ENCODE measurements around the gene KIAA1755.

The KIAA1755 gene

DNA sequence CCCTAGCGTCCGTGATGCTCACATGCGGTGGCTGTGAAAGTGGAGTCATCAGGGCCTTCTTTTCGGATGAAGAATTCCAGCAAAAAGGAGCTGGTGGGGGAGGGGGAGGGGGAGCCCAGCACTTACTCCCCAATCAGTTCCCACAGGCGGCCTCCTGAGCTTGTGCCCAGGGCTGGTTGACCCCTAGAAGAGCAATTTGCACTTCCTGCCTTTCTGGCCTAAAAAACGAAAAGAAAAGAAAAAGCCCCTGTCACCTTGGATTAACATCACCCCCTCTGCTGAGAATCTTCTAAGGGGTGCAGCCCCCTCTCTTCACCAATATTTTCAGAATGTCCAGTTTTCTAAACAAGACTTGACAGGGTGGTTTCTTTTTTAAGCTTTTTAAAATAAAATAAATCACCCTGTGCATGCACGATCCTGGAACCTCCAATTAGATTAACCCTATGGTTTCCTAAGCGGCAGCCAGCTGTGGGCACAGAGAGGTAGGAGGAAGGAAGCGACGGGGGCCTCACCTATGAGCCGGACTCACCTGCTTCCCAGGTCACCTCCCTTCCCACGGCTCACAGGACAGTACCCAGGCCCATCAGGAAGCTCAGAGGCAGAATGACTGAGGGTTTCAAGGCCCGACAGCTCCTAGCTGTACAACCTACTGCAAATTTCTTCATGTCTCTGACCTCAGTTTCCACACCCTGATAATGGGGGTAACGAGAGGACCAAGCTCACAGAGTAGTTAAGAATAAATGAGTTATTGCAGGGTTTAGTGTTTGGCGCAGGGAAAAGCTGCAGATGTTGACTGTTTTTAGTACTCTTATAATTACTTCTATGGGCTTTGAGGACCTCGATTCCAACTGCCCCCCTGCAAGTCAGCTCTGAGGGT lies 85.0 kb downstream of the KIAA1755 start:
- ChIA-PET POLR2A (ENCODE audit: low non-redundant PET) (no interaction called here), CTCF (interaction anchor here (0.6 to 3.4 kb wide), 7 partner anchors 15 to 181 kb away, joined by 3 to 41 read pairs (median 5); no protein-coding TSS in a partner anchor)
- TF ChIP-seq, protein P1, sequence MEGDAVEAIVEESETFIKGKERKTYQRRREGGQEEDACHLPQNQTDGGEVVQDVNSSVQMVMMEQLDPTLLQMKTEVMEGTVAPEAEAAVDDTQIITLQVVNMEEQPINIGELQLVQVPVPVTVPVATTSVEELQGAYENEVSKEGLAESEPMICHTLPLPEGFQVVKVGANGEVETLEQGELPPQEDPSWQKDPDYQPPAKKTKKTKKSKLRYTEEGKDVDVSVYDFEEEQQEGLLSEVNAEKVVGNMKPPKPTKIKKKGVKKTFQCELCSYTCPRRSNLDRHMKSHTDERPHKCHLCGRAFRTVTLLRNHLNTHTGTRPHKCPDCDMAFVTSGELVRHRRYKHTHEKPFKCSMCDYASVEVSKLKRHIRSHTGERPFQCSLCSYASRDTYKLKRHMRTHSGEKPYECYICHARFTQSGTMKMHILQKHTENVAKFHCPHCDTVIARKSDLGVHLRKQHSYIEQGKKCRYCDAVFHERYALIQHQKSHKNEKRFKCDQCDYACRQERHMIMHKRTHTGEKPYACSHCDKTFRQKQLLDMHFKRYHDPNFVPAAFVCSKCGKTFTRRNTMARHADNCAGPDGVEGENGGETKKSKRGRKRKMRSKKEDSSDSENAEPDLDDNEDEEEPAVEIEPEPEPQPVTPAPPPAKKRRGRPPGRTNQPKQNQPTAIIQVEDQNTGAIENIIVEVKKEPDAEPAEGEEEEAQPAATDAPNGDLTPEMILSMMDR (conservative IDR thresholded peaks at IDR 0.05; ENCODE audit: low read depth): no peak
- no peak for DNase-seq (ENCODE audit: low spot score)
- H3K27ac ChIP-seq: no peak overlapping the region

DNA sequence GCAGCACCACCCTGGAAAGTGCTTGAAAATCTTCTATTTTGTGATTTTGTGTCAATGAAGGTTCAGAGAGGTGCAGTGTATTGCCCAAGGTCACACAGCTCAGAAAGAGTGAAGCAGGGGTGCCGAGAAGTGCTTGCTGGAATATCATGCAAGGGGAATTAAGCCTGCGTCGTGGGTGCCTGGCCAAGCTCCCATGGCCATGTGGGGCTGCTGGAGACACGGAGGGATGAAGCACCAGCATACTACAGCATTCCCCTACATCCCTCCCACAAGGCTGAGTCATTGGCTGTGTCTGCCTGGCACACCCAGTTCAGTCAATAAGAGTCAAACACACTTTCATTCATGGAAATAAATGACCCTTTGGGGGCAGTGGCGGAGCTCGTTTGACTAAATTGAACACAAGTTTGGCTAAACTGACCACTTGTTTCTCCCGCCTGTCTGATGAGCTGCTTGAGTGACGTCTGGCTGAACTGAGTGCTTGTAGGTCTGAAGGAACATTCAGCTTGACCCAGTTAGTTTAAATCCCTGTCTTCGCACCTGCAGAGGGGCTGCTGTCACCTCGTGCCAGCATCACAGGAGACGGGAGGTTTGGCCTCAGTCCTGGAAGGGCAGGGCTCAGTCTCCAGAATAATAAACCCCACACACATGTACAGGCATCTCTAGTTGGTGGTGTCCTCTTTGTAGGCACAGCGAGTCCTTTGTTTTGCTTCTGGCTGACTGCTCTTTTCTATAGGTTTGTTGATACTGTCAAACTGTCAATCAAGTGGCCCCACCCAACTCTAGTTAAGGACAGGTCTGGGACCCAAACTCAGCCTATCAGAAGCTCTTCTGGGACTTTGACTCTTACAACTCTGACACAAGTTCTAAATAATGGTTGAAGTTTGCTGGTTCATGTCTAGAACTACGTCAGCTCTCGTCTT lies 87.0 kb downstream of the KIAA1755 start:
- peak overlapping the region; percentile 64 for H3K27ac ChIP-seq
- TF ChIP-seq, protein P1 (conservative IDR thresholded peaks at IDR 0.05; ENCODE audit: low read depth): no peak; the same call in 1 of the 2 replicates
- CTCF ChIA-PET: interaction anchor here (0.6 to 3.4 kb wide), 7 partner anchors 23 to 127 kb away, joined by 3 to 41 read pairs (median 4); no protein-coding TSS in a partner anchor
- POLR2A ChIA-PET (ENCODE audit: low non-redundant PET): no interaction called here
- DNase-seq (ENCODE audit: low spot score): peak; percentile 98

DNA sequence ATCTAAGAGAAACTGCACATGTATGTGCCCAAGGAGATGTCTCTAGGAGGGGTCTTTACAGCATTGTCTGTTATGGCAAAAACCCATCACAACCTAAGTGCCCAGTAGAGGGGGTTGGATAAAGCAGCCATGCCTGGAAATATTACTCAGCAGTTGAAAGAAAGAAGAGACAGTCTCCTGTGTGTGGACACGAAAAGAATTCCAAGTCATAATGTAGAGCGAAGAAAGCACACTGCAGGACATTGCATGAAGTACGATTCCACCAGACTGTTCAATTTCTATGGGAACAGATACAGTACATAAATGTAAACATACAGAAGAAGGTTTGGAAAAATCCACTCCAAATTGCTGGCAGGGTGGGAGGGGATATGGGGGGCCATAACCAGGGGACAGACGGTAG lies 88.1 kb downstream of the KIAA1755 start:
- no peak overlapping the region for H3K27ac ChIP-seq
- no peak for DNase-seq (ENCODE audit: low spot score)
- POLR2A ChIA-PET (ENCODE audit: low non-redundant PET): no interaction called here
- CTCF ChIA-PET: interaction anchor here (1.5 to 3.4 kb wide), 2 partner anchors 49 to 115 kb away, joined by 4 to 41 read pairs; no protein-coding TSS in a partner anchor
- TF ChIP-seq, protein P1 (conservative IDR thresholded peaks at IDR 0.05; ENCODE audit: low read depth): no peak

DNA sequence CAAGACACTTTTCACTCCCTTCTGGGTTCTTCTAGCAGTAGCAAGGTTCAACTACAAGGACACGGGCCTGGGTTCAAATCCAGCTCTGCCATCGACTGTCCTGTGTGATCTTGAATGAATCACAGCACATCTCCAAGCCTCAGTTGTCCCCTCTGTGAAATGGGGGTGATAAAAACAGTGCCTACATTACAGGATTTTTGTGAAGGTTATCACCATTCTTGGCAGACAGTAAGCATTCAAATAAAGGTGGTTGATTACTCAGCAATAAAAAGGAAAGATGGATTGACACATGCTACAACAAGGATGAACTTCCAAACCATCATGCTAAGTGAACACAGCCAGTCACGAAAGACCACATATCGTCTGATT lies 88.9 kb downstream of the KIAA1755 start:
- no peak for DNase-seq (ENCODE audit: low spot score)
- CTCF ChIA-PET: interaction anchor here (1.5 to 3.4 kb wide), 2 partner anchors 49 to 114 kb away, joined by 4 to 41 read pairs; no protein-coding TSS in a partner anchor
- TF ChIP-seq, protein P1 (conservative IDR thresholded peaks at IDR 0.05; ENCODE audit: low read depth): no peak
- POLR2A ChIA-PET (ENCODE audit: low non-redundant PET): no interaction called here
- no peak overlapping the region for H3K27ac ChIP-seq

DNA sequence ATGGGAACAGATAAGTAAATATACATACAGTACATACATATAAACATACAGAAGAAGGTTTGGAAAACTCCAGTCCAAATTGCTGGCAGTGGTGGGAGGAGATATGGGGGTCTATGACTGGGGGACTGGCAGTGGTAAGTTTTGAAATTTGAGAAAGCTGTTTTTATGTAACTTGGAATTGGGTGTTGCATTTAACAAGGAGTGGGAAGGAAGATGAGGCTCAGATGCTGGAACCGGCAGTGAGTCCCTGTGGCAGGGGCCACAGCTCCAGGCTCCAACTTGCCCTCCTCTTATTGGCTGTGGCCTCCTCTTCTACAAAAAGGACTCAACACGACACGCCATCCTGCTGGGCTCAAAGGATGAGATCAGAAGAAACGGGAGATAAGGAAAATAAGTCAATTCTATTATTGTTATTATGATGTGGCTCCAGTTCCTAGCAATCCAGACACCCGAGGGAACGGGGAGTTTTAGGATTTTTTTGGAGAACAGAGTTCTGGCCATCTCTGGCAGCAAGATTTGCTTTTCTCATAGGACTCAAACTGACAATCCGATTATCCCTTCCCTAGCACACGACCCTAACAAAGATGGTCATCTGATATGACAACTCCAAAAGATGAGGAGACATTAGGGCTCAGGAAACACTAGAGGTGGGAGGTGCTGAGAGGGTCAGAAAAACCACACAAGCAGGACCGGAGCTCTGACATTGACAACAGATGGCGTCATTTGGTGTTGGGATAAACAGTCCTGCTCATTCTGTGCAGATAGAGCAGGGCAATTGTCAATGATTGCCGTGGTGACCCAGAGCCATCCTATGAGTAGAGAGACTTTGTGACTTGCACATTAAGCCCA lies 89.5 kb downstream of the KIAA1755 start:
- DNase-seq (ENCODE audit: low spot score): no peak
- POLR2A ChIA-PET (ENCODE audit: low non-redundant PET): interaction anchor here (0.6 kb wide), 1 partner anchor 146 kb away, joined by 3 read pairs; no protein-coding TSS in a partner anchor
- H3K27ac ChIP-seq: peak overlapping the region; percentile 86

More for the DNA sequence above, 89.5 kb downstream of the KIAA1755 start:
- CTCF ChIA-PET: interaction anchor here (1.0 to 5.7 kb wide), 2 partner anchors 52 to 607 kb away, joined by 4 to 47 read pairs; no protein-coding TSS in a partner anchor
- TF ChIP-seq, protein P1 (conservative IDR thresholded peaks at IDR 0.05; ENCODE audit: low read depth): no peak

Data from RWPE1 (cell line).